IPS DF 6.9 (cell line): Measurements from ENCODE around the gene MAT2B.

ENCODE experiments used
- DNase-seq: peaks from one replicate; pipeline ENCODE4 v3.0.0-alpha.2; 2013; ENCODE audit warnings: low read depth, low spot score
- H3K27ac ChIP-seq: one replicate; pipeline ENCODE4 v1.5.1; 2013; ENCODE audit warnings: low read length, control low read depth
- H3K27me3 ChIP-seq: 2 replicates; pipeline ENCODE4 v1.6.1; 2013; ENCODE audit warnings: mild to moderate bottlenecking, low read length; ENCODE audit not compliant: control insufficient read depth, insufficient read depth
- H3K36me3 ChIP-seq: 2 replicates; pipeline ENCODE4 v1.6.1; 2013; ENCODE audit warnings: low read length; ENCODE audit not compliant: control insufficient read depth, insufficient read depth
- H3K4me1 ChIP-seq: 2 replicates; pipeline ENCODE4 v1.6.1; 2013; ENCODE audit warnings: low read length; ENCODE audit not compliant: control insufficient read depth, insufficient read depth
- H3K4me3 ChIP-seq: 2 replicates; pipeline ENCODE4 v1.5.1; 2013; ENCODE audit warnings: mild to moderate bottlenecking, low read length
- H3K9me3 ChIP-seq: 2 replicates; pipeline ENCODE4 v1.6.1; 2013; ENCODE audit warnings: low read length, inconsistent platforms; ENCODE audit not compliant: control insufficient read depth, insufficient read depth
- WGBS: extraction: QIAGEN DNeasy Blood & Tissue Kit; methylation state at CpG from one replicate; pipeline ENCODE4 v1.1.7; 2013; ENCODE audit warnings: mixed read lengths, missing lambda C conversion rate; ENCODE audit not compliant: insufficient read length, insufficient coverage; 5-methylcytosine and 5-hydroxymethylcytosine counted together

The MAT2B gene

DNA sequence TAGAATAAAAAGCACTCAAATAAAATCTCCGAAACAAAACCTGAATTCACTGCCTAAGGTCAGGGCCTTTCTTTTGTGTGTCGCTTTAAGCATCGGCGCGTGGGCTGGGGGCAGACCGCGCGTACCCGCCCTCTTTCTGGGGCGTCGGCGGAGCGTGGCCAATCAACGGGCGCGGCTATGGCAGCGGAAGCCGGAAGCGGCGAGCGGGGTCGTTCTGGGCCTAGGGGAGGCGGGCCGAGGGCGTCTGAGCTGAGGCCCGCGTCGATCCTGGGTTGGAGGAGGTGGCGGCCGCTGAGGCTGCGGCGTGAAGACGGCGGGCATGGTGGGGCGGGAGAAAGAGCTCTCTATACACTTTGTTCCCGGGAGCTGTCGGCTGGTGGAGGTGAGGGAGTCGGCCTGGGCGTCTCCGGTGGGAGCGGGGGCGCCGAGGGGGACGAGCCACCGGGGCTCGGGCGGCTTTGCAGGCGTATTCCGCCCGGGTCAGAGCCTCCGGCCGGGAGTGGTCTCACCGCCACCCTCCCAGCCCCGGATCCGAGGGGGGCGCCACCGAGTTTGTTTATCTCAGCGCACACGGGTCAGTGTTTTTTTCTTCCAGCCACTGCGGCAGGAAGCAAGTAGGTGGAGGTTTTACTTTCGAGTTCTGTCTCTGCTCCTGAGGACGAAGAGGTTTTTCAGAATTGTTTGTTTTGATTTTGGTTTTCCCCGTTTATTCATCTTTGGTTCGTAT, at the start of gene MAT2B:
TSS of gene MAT2B (plus strand) at position 252 of the 727 bp plus-strand sequence. CDS start at position 320, 68 bp downstream.
- no peaks in the 10 kb centered on the region for H3K9me3 ChIP-seq
- 0 out of 2 replicates have a peak, but pooled peaks cover 1% of the 10 kb centered on the region for H3K4me1 ChIP-seq
- no peaks in the 10 kb centered on the region for H3K36me3 ChIP-seq
- WGBS, result no CpG with 5 or more reads among the region's 64 CpGs
- peak; percentile 87 for DNase-seq
- no peak within 1 kb of the TSS for H3K27ac ChIP-seq
- H3K27me3 ChIP-seq, result no peaks in the 10 kb centered on the region
- peak within 1 kb of the TSS; percentile 84; the same call in 1 of the 2 replicates for H3K4me3 ChIP-seq

DNA sequence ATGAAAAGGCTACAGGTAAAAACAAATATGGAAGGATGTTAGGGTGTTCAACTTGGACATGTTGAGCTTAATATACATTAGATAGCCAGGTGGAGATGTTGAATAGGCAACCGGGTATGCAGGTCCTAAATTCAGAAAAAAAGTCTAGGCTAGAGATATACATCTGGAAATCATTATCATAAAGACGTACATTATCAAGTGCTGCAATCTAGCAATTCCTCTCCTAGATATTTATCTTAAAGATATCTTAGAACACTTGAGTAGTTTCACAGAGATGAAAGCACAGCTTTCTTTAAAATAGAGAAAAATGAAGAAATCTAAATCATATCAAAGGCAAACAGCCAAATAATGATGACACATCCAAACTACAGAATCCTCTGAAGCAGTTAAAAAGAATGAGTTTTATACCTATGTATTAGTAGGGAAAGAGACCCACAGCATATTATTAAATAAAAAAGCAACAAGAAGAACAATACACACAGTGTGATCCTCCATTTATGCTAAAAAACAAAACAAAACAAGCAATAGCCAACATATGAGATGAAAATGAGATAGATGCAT, 49.3 kb upstream of the MAT2B start:
- DNase-seq, result no peak
- no peaks in the 10 kb centered on the region for H3K9me3 ChIP-seq
- H3K27me3 ChIP-seq, result no peaks in the 10 kb centered on the region
- no peaks in the 10 kb centered on the region for H3K4me1 ChIP-seq
- no CpG with 5 or more reads among the region's 2 CpGs for WGBS
- no peaks in the 10 kb centered on the region; the same call in 1 of the 2 replicates for H3K36me3 ChIP-seq
- no peak overlapping the region for H3K4me3 ChIP-seq
- no peak overlapping the region for H3K27ac ChIP-seq

DNA sequence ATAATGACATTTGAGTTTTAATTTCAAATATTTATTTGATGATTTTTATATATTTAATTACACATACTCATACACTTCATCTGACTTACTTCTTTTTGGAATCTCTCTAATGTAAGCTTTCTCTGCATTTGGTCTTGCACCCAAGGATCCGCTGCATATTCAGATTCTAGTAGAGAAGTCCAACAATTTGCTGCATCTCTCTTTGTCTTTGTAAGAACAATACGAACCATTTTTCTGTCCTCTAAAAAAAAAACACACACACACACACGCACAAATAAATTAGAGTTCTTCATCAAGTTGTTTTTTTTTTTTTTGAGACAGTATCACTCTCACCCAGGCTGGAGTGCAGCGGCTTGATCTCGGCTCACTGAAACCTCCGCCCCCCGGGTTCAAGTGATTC, 48.6 kb upstream of the MAT2B start:
- no peaks in the 10 kb centered on the region for H3K9me3 ChIP-seq
- no peak overlapping the region for H3K4me3 ChIP-seq
- no peaks in the 10 kb centered on the region for H3K4me1 ChIP-seq
- no peak for DNase-seq
- no peaks in the 10 kb centered on the region; the same call in 1 of the 2 replicates for H3K36me3 ChIP-seq
- H3K27ac ChIP-seq, result no peak overlapping the region
- WGBS, result 100% methylated on average over 1 of the region's 7 CpGs
- no peaks in the 10 kb centered on the region for H3K27me3 ChIP-seq

DNA sequence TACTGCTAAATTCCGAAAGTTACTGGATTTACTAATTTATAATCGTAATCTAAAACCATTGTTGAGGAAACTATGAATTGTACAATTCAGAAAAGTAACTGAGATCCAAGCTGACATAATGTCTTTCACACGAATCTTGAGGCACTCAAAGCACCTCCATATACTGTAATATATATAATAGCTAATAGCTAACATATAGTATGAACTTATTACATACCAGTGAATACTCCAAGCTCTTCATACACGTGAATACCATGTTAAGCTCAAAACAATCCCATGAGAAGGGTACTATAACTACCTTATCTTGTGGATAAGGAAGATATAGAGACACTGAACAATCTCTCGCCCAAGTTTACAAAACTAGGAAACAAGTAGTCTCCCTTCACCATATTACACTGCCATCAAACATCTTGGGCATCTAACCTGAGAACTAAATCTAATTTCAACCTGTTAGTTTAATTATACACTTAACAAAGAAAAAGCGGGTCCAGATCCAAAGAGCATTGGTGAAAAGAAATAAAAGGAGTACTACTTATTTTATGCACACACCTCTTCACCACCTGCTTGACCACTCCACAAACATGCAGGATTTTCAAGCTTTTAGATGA, 46.5 kb upstream of the MAT2B start:
- peak overlapping the region; percentile 84; the same call in 1 of the 2 replicates for H3K4me3 ChIP-seq
- no peak overlapping the region for H3K27ac ChIP-seq
- H3K4me1 ChIP-seq, result no peaks in the 10 kb centered on the region
- no peaks in the 10 kb centered on the region for H3K27me3 ChIP-seq
- no peak for DNase-seq
- WGBS, result no CpG with 5 or more reads among the region's 6 CpGs
- no peaks in the 10 kb centered on the region for H3K36me3 ChIP-seq
- no peaks in the 10 kb centered on the region for H3K9me3 ChIP-seq

DNA sequence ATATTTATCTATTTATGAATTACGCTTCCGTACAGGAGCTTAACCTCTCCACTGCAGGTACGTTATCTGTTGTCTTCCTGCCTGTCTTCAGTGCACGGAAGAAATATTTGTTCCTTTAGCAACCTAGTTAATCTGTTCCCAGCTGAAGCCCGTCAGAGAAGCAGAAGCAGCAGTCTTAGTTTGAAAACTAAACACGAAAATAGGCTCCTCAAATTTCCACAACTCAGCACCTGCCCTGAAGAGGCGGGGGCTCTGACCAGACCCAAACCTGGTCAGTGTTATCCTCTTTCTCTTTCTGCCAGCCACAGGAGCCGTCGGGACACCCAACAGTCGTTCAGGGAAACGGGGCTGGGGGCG, 46.0 kb upstream of the MAT2B start:
- Histone ChIP-seq H3K36me3 (peaks cover 3% of the 10 kb centered on the region; the same call in 1 of the 2 replicates), H3K4me3 (peak overlapping the region; percentile 84; the same call in 1 of the 2 replicates), H3K4me1 (no peaks in the 10 kb centered on the region), H3K27me3 (no peaks in the 10 kb centered on the region), H3K27ac (no peak overlapping the region), H3K9me3 (no peaks in the 10 kb centered on the region)
- DNase-seq, result no peak
- WGBS, result no CpG with 5 or more reads among the region's 12 CpGs

DNA sequence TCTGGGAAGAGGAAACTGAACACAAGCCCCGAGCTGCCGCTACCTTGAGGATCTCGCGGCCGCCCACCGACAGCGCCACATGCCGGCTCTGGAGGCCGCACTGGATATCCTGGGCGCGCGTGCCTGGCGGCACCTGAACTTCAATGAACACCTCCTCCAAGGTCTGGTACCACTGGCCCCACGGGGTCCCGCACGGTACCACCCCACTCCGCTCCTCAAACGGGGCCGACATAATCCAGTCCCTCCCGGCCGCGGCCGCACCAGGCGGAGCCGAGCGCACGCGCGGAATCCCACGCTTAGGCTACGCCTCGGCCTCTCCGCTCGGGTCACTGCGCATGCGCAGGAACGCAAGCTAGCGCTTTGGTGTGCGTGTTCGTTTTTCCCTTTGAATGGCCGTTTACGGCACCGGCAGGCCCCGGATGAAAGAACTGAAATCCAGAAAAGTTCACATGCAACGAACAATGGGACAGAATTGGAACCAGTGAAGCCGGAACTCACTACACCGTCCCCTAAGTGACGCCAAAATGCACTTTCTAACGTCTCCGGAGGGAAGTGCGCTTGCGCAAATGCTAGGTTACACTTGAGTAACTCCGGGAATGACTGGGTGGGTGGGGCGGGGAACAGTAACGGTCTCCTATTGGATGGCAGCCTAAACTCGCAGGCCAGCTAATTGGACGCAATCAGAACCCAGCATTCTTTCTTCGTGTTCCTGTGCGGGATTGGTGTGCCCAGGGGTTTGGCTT, 45.4 kb upstream of the MAT2B start, which contains the start of gene NUDCD2:
TSS of gene NUDCD2 (minus strand) at position 284 of the 743 bp plus-strand sequence. CDS start at position 232, 52 bp downstream.
- no peaks in the 10 kb centered on the region for H3K9me3 ChIP-seq
- H3K27ac ChIP-seq, result no peak within 1 kb of the TSS
- no peaks in the 10 kb centered on the region for H3K27me3 ChIP-seq
- DNase-seq, result peak; percentile 94
- no CpG with 5 or more reads among the region's 59 CpGs for WGBS
- peak within 1 kb of the TSS; percentile 84; the same call in 1 of the 2 replicates for H3K4me3 ChIP-seq
- H3K36me3 ChIP-seq, result peaks cover 3% of the 10 kb centered on the region; the same call in 1 of the 2 replicates
- no peaks in the 10 kb centered on the region for H3K4me1 ChIP-seq

DNA sequence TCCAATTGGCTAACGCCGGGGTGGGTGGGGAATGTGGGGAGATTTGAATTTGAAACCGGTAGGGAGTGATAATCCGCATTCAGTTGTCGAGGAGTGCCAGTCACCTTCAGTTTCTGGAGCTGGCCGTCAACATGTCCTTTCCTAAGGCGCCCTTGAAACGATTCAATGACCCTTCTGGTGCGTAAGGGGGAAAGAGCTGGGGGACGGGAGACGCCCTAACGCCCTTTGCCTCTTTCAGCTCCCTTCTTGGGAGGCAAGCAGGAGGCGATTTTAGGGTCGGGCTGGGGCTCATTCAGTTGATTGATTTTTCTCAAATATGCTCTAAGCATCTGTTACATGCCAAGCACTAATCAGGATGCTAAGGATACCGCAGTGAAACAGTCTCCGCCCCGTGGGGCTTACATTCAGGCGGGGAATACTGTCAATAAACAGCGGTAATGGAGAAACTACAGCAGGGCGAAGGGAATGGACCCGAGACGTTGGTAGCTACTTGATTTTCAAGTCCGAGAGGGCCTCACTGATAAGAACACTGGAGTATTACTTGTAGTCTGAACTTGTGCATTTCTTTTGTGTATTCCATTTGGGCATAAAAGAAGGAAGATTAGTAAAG, 44.8 kb upstream of the MAT2B start, which contains the start of gene HMMR:
TSS of gene HMMR (plus strand) at position 71 of the 610 bp plus-strand sequence. CDS start at position 132, 61 bp downstream.
- peaks cover 6% of the 10 kb centered on the region; the same call in 1 of the 2 replicates for H3K36me3 ChIP-seq
- no peaks in the 10 kb centered on the region for H3K4me1 ChIP-seq
- no peak within 1 kb of the TSS for H3K27ac ChIP-seq
- no peaks in the 10 kb centered on the region for H3K9me3 ChIP-seq
- peak within 1 kb of the TSS; percentile 84 for H3K4me3 ChIP-seq
- no peak for DNase-seq
- WGBS, result no CpG with 5 or more reads among the region's 23 CpGs
- H3K27me3 ChIP-seq, result no peaks in the 10 kb centered on the region

DNA sequence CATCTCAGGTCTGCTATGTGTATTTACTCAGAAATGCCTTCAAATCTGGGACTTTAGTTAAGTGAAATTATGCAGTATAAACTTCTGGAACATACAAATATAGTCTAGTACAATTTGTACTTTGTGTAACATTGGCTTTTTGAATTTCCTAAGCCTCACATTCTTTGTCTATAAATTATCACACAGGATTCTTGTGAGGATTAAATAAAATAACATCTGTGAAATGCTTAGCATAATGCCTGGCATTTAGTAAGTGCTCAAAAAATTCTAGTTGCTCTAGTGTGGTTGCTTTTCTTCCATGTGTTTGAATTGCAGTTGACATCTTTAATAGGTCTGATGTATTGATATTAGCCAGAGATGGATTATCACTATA, 42.4 kb upstream of the MAT2B start:
- Histone ChIP-seq H3K4me3 (no peak overlapping the region), H3K4me1 (no peaks in the 10 kb centered on the region), H3K27ac (no peak overlapping the region), H3K9me3 (no peaks in the 10 kb centered on the region), H3K36me3 (peaks cover 11% of the 10 kb centered on the region; the same call in 1 of the 2 replicates), H3K27me3 (no peaks in the 10 kb centered on the region)
- DNase-seq, result no peak

DNA sequence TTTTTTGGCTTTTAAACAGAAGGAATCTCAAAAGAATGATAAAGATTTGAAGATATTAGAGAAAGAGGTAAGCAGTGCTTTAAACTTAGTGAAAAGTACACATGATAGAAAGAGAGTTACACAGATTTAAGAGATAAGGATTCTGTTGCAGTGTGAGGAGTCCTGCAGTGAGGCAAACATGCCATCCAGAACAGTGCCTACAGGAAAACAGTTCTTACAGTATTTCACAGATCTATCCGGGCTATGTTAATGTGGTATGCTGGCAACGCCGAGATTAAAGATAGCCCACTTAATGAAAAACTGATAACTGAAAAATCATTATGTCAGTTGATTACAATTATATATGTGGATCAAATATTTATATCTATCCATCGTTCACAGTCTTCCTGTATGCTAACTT, 37.7 kb upstream of the MAT2B start:
- H3K4me3 ChIP-seq, result no peak overlapping the region
- no peaks in the 10 kb centered on the region for H3K9me3 ChIP-seq
- H3K36me3 ChIP-seq, result peaks cover 22% of the 10 kb centered on the region; the same call in 1 of the 2 replicates
- no peaks in the 10 kb centered on the region for H3K4me1 ChIP-seq
- H3K27ac ChIP-seq, result no peak overlapping the region
- no peaks in the 10 kb centered on the region for H3K27me3 ChIP-seq
- WGBS, result no CpG with 5 or more reads among the region's 4 CpGs
- no peak for DNase-seq
